Fibroblast of pulmonary artery (primary cell): ENCODE measurements around the gene PADI6.

Experiments used
- DNase-seq: peaks from one replicate; pipeline ENCODE4 v3.0.0-alpha.2; 2010; ENCODE audit warnings: low read depth
- H3K4me3 ChIP-seq: replicated peaks from 2 replicates; pipeline ENCODE4 v1.5.1; 2011; ENCODE audit warnings: low read depth, mild to moderate bottlenecking, control low read depth, low read length, moderate library complexity
- CTCF ChIP-seq: IDR thresholded peaks from 2 replicates; pipeline ENCODE4 v1.5.1; 2011; ENCODE audit warnings: mild to moderate bottlenecking, control low read depth, low read length, inconsistent platforms; ENCODE audit errors: missing control alignments

PADI6 gene

DNA sequence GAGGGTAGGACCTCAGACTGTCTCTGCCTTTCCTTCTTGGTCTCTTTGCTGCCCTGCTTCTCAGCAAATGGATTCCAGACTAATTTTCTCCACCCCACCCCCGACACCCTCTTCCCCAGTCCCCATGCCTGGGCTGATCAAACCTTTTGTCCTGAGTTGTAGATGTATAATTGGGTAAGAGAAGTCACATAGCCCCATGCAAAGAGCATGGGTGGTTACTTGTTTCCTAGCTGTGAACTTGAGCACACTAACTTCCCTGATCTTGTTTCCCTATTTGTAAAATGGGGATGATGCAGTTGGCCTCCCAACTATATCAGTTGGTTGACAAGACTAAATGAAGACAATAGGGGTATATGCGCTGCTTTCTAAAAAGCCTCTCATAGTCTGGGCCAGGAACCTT lies 9.2 kb downstream of the PADI6 start:
- no peak overlapping the region for H3K4me3 ChIP-seq

DNA sequence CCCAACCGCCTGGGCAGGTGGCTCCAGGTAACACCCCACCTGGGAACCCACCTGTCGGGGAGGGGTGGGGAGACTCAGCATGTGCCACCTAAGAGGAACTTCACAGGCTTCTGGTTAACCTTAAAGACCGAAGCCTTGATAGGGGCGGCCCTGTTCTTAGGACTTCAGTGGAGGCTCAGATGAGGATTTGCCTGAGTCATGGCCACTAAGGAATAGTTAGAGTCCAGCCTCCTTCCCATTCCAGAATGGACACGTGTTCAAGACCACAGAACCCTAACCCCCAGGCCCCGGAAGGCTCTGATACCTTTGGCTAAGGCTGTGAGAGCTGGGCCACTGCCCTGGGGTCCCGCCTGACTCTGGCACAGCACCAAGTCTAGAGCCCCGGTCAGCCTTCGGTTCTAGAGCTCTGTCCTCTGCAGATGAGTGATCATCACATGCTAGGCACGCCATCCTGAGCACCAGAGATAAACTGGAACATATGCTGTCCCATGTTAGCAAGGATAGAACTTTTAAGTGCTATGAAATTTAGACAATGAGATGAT lies 20.3 kb downstream of the PADI6 start:
- TF ChIP-seq CTCF, result no peak
- no peak overlapping the region for H3K4me3 ChIP-seq
- no peak for DNase-seq

More for the DNA sequence above, 9.2 kb downstream of the PADI6 start:
- no peak for TF ChIP-seq CTCF
- DNase-seq, result no peak

DNA sequence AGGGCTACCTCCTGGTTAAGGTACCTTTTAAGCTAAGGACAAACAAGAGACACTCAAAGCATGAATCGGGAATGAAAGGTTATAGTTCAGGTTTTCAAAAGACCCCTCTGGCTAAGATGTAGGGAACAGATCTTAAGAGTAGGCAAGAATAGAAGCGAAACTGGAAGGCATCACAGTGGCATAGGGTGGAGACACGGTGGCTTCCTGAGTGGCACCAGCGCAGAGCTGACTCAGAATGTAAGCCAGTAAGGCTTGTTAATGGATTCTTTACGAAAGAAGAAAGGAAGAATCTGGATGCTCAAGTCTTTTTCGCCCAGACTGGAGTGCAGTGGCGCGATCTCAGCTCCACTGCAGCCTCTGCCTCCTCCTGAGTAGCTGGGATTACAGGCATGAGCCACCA lies 21.2 kb downstream of the PADI6 start:
- H3K4me3 ChIP-seq, result no peak overlapping the region
- no peak for TF ChIP-seq CTCF
- no peak for DNase-seq

- TF ChIP-seq CTCF, result no peak
- no peak for DNase-seq
- H3K4me3 ChIP-seq, result no peak overlapping the region
These were observed 26.1 kb downstream of the PADI6 start for GRCh38 chr1:17397910-17398695.

- no peak overlapping the region for H3K4me3 ChIP-seq
- DNase-seq, result no peak
- no peak for TF ChIP-seq CTCF
These were observed 28.8 kb downstream of the PADI6 start for GRCh38 chr1:17400725-17401341.

DNA sequence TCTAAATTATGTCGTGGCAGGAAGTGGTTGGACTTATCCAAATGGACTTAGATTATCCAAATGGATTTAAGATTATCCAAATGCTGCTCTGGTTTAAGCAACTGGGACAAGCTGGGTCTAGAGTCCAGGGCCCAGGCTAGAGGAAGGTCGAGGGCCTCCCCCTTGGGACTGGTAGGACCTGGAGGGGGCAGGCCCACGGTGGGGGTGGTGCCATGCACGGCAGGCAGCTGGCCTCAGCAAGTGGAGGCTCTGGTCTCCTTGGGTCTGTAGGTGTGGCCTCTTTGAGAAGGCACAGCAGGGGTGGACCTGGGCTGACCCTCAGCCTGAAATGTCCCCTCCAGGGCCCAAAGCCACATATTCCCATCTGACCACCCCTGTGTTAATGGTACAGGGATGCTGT lies 29.8 kb downstream of the PADI6 start:
- H3K4me3 ChIP-seq, result no peak overlapping the region
- no peak for TF ChIP-seq CTCF
- no peak for DNase-seq
